Mesothelial cell of epicardium (in vitro differentiated cells): ENCODE measurements around the gene TMEM245. TPM values are rescaled to one million over a fixed set of nuclear protein-coding genes. Genes with fewer than 3 reads are reported as not detected.

ENCODE experiments used
- DNase-seq, 2 experiments: peaks; one replicate each; pipeline ENCODE4 v3.0.0; 2021; ENCODE audit warnings: low spot score in 2 of 2; ENCODE audit not compliant: unreplicated experiment in 2 of 2
- H3K27ac Mint-ChIP-seq: 2 replicates; pipeline ENCODE4 v1.8.0; 2021; ENCODE audit warnings: mixed read lengths
- H3K27me3 Mint-ChIP-seq: 2 replicates; pipeline ENCODE4 v1.8.0; 2021; ENCODE audit warnings: low read depth, mixed read lengths
- H3K36me3 Mint-ChIP-seq: 2 replicates; pipeline ENCODE4 v1.8.0; 2021; ENCODE audit warnings: mixed read lengths
- H3K4me1 Mint-ChIP-seq: 2 replicates; pipeline ENCODE4 v1.8.0; 2021; ENCODE audit warnings: mixed read lengths
- H3K4me3 Mint-ChIP-seq: 2 replicates; pipeline ENCODE4 v1.8.0; 2021; ENCODE audit warnings: mild to moderate bottlenecking, moderate library complexity, mixed read lengths
- H3K9me3 Mint-ChIP-seq: 2 replicates; pipeline ENCODE4 v1.8.0; 2021; ENCODE audit warnings: mixed read lengths
- CTCF ChIP-seq: fragments of 200-600 bp; sonication (generic); IDR thresholded peaks from one replicate; pipeline ENCODE4 v1.5.0; 2021; ENCODE audit warnings: antibody characterized with exemption; ENCODE audit not compliant: unreplicated experiment
- total RNA-seq: library from RNA; stranded (reverse); gene quantifications from 3 replicates; pipeline ENCODE4 v1.2.1, GENCODE V29; 2021

Gene TMEM245
- total RNA-seq, 1 donor from 2014 or later = 73.0 TPM

GRCh38 chr9:109092051-109092580 is 27.6 kb downstream of the TMEM245 start:
- Mint-ChIP-seq H3K4me3 (no peak overlapping the region), H3K9me3 (no peaks in the 10 kb centered on the region), H3K36me3 (peaks cover 38% of the 10 kb centered on the region), H3K27me3 (no peaks in the 10 kb centered on the region), H3K27ac (peak overlapping the region; percentile 7), H3K4me1 (peaks cover 32% of the 10 kb centered on the region)
- no peak for TF ChIP-seq CTCF
- no peak for DNase-seq

DNA sequence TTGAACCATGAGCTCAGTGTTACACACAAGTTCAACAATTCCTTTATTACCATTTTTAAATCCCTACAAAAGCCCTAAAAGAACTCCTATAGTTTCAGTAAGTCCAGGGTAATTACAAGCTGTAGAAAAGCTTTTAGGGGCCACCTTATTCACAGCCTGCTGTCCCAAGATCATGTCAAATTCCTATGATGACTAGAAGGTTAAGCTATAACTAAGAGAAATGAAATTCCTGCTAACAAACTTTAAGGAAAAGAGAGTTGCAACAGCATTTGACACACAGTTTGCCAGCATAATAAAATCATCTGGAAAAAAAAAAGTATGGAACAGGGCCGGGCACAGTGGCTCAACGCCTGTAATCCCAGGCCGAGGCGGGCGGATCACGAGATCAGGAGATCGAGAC is 31.5 kb downstream of the TMEM245 start:
- DNase-seq = no peak
- Mint-ChIP-seq H3K4me3 (no peak overlapping the region), H3K27me3 (no peaks in the 10 kb centered on the region), H3K36me3 (peaks cover 47% of the 10 kb centered on the region), H3K4me1 (peaks cover 17% of the 10 kb centered on the region), H3K27ac (no peak overlapping the region), H3K9me3 (no peaks in the 10 kb centered on the region)
- no peak for TF ChIP-seq CTCF

DNA sequence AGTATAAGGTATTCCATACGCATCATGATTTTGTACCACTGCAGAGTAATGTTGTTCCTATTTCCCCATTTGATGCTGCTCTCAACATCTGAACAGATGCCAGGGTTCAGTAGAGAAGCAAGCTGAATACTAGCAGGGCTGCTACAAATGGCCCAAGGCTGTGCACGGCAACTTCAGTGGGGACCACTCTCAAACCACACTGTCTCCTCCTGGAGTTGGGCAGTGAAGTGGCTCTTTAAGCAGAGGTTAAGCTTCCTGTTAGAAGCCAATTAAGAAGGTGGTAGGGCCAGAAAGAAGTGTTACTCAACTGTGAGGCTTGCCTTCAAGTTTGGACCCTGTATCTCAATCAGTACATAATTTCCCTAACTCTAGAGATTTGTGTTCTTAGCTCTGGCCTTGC is 32.0 kb downstream of the TMEM245 start:
- Mint-ChIP-seq H3K27me3 (no peaks in the 10 kb centered on the region), H3K36me3 (peaks cover 43% of the 10 kb centered on the region), H3K9me3 (no peaks in the 10 kb centered on the region), H3K4me3 (no peak overlapping the region), H3K27ac (peak overlapping the region; percentile 50), H3K4me1 (peaks cover 21% of the 10 kb centered on the region)
- no peak for TF ChIP-seq CTCF
- no peak for DNase-seq

- DNase-seq = no peak
- Mint-ChIP-seq H3K27me3 (no peaks in the 10 kb centered on the region), H3K9me3 (no peaks in the 10 kb centered on the region), H3K36me3 (peaks cover 33% of the 10 kb centered on the region), H3K4me3 (no peak overlapping the region), H3K27ac (peak overlapping the region; percentile 70), H3K4me1 (peaks cover 32% of the 10 kb centered on the region)
- TF ChIP-seq CTCF = no peak
Measured at GRCh38 chr9:109086221-109086620, 33.5 kb downstream of the TMEM245 start.

DNA sequence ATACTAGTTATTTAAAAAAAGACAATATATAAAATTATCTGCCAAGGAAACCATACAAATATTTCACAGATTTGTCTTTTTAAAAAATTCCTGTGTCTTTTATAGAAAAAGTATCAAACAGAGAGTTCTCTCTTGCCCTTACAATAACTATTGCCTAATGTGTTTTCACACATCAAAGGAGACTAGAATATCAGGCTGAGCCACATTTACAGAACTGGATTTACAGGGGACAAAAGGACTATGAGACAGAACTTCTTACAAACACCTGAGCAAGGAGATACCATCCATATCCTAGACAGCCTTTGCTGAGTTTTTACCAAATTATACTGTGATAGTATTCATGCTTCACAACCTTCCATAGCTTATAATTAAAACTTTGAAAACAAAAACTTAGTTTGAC is 34.2 kb downstream of the TMEM245 start:
- DNase-seq = no peak
- Mint-ChIP-seq H3K36me3 (peaks cover 27% of the 10 kb centered on the region), H3K27ac (peak overlapping the region; percentile 55), H3K9me3 (no peaks in the 10 kb centered on the region), H3K4me3 (no peak overlapping the region), H3K27me3 (no peaks in the 10 kb centered on the region), H3K4me1 (peaks cover 40% of the 10 kb centered on the region)
- TF ChIP-seq CTCF = no peak
